CD4-positive, alpha-beta T cell treated with Interleukin-6 at 100 ng/mL for 8 hours (primary cell): Measurements from ENCODE around the gene ITPR1.
"Not testable (repeated sequence)": the region's sequence is repeated elsewhere in the genome, so short reads cannot be mapped to it uniquely, and the experiment has no call there.

Experiments
- DNase-seq: peaks from one replicate; pipeline ENCODE4 v3.0.0-alpha.2; 2020; ENCODE audit warnings: mixed read lengths, low spot score

ITPR1 gene

DNA sequence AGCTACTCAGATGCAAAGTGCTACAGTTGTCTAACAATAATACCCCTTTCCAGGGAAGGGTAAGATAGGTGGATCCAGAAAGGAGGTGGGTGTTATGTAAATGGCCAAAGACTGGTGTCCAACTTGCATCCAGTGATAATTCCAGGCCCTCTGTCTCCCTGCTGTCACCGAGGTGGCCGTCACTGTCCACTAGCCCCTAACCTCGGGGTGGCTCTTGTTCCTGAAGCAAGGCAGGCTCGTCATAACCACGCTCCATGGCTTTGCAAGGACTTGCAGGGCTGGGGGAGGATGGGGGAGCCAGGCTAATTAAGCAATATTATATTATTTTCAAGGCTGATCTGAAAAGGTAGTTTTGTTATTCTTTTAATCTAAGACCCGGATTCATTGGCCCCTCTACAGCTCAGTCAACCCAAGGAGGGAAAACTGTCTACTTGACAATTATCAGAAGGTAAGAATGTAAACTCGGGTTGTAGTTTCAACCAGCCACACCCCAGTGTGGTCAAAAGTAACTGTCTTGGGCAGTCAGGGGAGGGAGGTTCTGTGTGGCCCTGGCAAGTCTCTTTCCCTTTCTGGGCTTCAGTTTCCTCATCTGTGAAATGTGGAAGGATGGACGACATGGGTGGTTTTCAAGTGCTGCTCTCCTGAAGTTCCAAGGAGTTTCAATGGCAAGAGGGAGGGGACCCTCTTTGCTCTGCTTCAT lies 266.0 kb downstream of the ITPR1 start:
- no peak for DNase-seq

DNA sequence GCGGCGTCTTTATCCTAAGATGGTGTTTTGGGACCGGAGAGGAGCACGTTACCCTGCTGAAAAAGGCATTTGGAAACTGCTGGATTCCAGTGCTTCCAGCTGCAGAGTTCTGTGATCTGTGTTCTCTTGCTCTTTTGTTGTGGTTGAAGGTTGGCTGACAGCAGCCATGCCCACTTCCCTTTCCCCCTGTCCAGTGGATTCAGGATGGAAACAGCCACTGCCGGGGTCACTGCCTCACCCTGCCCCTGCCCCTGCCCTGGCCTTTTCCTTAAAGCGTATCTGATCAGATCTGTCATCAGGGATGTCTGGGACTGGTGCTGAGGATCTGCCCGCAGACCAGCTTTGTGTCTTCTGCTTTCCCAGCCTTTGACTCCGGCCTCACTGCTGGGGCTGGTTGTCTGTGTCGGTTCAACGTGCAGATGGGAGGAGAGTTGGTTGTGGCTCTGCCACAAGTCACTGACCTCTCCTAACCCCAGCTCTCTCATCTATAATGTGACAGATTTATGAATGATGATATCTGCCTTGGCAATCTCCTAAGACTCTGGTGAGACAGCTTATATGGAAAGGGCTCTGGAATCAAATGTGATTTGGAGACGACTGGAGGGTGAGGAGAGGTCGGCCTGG lies 266.7 kb downstream of the ITPR1 start:
- DNase-seq: no peak

DNA sequence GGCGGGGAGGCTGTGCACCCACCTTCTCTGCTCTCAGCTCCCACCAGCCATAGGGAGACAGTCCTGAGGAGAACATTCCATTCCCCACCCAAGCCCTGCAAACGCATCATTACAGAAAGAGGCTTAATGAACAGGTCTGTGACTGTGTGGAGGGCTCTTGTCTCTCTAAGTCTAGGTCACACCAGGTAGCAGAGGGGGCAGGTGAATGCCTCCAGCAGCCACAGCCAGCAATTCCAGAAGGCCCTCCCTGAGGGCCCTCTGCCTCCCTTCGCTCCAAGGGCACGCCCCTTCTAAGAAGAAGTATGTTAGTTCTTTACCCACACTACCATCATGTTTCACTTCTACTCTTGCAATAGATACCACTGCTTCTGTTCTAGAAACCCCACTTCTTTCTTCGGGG lies 268.6 kb downstream of the ITPR1 start:
- DNase-seq: no peak

DNA sequence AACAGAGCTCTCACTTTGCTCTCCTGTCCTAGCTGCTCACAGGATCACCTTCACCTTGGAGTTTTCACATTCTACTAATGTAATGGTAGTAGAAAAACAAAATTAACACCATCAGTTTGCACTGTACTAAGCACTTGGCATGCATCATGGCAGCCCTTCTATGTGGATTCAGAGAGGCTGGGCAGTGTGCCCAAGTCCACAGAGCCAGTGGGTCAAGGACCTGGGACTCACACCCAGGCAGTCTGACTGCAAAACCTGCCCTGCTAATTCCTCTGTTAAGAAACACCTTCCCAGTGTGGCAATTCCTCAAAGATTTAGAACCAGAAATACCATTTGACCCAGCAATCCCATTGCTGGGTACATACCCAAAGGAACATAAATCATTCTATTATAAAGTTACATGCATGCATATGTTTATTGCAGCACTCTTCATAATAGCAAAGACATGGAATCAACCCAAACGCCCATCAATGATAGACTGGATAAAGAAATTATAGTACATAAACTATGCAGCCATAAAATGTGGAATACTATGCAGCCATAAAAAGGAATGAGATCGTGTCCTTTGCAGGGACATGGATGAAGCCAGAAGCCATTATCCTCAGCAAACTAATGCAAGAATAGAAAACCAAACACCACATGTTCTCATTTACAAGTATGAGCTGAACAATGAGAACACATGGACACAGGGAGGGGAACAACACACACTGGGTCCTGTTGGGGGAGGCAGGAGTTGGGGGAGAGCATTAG lies 269.5 kb downstream of the ITPR1 start:
- DNase-seq: not testable (repeated sequence)

DNA sequence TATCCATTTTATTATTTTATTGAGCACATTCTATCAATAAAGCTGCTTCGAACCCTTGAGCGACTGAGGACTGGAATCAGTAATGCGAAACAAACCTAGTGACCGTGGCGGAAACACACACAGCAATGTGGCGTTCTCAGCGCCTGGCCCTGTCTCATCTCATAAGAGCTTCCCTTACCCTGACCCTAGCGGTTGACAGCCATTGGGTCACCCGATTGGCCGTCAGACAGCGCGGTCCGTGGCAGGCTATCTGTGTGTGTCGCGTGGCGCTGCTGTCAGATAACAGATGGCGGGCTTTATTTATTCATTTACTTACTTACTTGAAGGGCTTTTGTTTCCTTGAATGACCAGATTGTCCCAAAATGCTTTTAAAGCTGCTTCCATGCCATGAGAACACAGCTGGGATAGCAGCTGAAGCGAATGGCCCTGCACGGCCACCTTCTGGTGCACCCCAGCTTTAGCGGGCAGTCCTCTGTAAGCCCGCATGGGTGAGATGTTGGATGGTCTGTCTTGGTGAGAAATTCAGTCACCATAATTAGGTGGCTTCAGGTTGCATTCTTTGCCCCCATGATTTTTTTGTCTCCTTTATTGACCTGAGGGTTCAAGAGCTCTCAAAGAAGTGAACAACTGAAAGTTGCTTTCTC lies 270.6 kb downstream of the ITPR1 start:
- DNase-seq: no peak

DNA sequence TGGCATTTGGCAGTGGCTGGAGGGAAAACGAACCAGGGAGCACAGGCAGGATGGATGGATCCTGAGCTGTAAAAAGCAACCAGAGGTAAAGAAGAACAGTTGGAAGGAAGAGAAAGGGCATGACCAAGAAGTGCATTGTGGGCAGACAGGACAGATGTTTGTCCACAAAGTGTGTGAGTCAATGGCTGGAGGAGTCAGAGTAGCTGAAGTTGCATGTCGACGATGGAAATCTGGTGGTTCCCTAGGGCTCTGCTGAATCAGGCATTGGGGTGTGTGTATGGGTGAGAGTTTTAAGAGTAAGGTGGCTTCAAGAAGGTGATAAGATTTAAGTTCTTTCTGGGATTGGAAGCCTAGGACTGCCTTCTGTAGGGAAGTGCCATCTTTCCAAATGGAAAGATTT lies 272.1 kb downstream of the ITPR1 start:
- DNase-seq: no peak

DNA sequence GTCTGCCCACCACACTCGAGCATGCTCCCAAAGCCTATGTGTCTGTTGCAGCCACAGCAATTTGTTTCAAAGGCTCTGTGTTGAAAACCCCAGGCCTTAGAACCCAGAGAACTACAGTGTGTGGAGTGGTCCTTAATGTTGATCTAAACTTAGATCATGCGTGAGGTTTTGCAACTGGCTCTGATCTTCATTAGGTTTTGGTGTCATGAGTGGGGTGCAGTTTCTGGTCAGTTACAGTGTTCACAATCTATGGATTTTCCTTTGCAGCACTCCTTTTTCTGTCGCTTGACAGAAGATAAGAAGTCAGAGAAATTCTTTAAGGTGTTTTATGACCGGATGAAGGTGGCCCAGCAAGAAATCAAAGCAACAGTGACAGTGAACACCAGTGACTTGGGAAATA lies 273.1 kb downstream of the ITPR1 start:
- no peak for DNase-seq

DNA sequence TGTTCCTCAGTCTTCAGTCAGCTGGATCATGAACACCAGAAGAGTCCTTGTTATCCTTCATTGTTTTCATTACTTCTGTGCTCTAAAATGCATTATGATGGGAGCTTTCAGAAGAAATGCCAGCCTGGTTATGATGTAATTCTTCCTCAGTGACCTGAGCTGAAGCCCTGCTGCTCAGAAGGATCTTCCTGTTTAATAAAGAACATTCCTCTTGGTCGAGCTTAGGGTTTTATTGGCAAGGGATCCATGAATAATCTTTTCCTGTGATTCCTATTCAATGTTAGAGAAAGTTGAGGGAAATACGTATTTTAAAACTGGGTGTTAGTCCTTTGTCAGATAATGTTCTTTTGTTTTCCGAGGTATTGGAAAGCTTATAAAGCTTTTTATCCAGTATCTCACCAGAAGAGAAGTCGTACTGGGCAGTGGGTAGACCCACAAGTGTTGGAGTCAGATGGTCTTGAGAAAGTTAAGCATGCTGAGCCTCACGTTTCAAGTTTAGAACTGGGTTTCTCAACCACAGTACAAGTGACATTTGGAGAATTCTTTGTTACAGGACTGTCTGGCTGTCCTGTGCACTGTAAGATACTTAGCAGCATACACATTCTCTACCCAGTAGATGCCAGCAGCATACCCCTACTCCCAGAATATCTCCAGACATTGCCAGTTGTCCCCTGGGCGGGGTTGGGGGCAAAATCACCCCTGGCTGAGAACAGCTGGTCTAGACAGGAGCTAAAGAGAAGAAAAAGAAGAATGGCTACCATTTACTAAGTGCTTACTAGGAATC lies 273.8 kb downstream of the ITPR1 start:
- no peak for DNase-seq

DNA sequence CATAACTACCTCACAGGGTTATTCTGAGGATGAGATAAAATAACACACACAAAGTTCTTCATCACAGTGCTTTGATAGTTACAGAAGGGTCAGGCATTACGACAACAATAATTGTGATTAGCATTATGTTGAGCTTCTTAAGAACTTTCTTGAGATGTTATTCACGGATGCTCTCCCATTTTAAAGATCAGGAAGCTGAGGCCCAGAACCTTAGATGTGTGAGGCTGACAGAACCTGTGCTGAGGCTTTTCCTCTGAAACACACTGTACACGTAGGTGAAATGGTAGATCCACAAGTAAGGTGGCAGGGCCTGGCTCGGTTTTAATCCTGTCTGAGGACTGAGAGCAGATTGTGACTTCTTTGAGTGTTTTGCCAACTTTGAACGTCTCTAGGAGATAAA lies 274.9 kb downstream of the ITPR1 start:
- no peak for DNase-seq

DNA sequence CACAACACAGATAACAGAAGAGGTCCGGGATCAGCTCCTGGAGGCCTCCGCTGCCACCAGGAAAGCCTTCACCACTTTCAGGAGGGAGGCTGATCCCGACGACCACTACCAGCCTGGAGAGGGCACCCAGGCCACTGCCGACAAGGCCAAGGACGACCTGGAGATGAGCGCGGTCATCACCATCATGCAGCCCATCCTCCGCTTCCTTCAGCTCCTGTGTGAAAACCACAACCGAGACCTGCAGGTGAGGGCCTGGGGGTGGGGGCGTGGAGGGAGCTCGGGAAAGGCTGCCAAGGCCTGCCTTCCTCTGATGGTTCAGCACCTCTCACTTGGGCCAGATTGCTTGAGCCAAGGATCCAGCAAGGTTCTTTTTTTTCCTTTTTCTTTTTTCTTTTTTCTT lies 275.4 kb downstream of the ITPR1 start:
- DNase-seq: no peak

DNA sequence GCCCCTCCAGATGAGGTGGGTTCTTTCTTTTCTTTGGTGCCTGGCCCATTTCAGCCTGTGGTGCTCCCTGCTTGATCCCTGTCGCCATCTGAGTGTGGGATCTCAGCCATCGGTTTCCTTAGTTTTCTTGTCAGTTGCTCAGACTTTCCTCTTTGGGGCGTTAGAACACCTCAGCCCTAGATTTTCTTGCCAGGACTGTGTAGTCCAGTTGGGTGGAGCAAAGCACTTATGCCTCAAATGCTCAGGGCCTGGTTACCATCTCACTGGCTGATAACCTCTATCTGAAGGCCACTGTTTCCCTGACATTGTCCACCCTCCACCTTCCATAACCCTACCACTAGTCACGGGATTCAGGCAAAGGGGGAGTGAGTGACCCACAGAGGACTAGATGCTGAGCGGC lies 277.4 kb downstream of the ITPR1 start:
- DNase-seq: no peak

DNA sequence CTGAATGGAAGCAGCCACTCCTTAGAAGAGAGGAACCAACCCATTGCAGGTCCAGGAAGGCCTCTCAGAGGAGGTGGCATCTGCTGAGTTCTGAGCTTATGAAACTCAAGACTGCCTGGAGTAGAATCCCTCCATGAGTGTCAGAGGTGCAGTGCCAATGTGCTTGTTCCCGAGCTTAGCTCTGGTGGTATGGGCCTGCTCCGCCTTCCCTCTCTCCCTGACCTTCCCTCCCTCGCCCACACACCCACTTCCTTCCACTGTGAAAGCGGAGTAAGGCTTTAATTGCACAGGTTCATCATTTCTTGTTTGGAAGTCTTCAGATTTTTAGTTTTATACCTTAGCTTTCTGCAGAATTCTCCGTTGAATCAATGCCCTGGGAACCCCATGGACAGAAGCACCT lies 278.1 kb downstream of the ITPR1 start:
- no peak for DNase-seq

DNA sequence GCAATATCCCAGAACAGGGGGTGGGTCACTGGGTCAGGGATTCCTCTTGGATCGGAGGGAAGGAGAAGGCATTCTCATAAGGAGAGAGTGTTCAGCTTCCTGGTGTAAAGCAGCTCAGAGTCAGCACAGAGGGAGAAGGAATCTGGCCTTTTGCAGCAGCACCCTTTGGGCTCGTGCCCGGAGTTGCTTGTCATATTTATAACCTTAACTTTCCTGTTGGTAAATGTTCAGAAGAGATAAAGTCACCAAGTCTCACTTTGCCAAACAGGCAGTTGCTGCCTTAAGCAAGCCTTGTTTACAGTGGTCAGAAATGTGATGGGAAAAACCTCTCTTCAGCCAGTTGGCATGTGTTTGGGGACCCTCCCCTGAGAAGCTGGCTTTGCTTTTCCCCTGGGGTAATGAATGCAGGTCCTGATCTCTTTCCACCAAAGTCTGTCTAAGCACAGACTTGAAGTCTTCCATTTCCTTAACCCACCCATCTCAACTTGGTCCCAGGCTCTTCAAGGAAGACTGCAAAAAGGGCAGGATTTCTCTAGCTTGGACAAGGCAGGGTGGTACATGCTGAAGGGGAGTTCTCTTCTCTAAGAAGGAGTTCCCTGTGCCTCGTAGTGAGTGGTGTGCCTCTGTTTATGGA lies 279.1 kb downstream of the ITPR1 start:
- DNase-seq: no peak

DNA sequence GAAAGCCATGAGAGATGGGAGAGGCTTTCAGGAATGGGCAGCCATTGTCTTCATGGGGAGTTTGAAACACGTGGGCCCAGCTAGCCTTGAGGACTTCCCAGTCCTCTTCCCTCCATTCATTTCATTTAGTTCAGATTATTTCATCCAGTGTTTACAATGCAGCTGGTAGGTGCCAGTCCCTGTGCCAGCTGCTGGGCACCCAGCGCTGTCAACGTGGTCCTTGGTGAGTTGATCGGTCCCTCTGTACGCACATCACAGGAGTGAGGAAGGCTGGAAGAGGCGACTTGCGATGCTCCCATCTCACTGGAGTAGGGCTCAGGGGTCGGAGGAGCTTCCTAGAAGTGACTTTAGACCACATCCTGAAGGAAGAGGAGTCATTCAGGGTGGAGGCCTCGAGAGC lies 279.7 kb downstream of the ITPR1 start:
- no peak for DNase-seq

DNA sequence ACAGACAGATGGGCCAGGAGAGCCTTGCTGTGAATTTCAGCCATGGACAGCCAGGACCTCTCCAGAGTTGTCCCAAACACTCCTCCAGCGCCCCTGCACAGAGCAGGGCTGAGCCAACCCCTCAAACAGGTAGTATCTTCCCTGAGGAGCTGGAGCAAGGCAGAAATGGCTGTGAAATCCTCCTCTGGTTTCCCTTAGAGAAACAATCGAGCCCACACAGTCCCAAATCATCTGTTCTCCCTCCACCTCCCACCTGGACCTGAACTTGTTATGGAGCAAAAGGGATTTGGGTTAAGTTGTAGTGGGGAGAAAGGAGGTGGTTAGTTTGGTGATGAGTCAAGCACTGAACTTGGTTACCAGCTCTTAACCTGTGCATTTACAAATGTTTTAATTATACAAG lies 280.4 kb downstream of the ITPR1 start:
- no peak for DNase-seq

DNA sequence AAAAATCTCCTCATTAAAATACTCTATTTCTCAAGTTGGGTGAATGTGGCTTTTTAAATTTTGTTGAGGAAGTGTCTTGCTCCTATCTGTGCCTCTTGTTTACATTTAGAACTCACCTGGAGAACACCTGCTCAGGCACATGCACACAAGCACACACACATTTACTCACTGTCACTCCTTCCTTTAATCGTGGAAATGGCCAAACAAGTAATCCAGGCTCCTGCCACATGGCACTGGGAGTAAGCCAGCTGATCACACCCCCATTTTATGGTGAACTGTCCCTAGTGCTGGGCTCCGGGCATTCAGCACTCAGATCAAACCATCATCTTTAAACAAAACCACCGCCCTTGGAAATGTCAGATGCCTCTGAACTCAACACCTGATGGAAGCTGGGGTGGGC lies 281.4 kb downstream of the ITPR1 start:
- DNase-seq: no peak

DNA sequence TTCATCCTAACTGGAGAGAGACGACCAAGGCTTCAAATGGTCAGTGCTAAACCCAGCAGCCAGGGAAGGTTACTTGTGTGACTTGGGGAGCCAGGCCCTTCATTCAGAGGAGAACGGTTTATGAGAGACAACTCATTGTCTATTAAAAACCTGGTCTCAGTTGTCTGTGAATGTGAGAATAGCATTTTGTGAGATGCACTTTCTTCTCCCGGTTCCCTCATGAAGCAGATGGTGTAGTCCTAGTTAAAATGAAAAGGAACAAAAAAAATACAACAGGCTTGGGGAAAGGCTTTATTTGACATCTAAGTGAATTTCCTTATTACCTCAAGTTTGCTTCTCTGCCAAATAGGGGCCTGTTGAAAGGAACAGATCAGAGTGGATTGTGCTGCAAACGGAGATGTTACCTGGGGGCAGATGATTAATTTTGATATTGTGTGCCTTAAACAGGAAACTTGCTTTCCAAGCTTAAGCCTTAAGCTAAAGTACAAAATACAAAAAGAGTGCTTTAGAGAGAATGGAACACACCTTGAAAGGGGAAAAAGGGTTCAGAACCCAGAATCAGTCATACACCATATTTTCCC lies 283.3 kb downstream of the ITPR1 start:
- no peak for DNase-seq

DNA sequence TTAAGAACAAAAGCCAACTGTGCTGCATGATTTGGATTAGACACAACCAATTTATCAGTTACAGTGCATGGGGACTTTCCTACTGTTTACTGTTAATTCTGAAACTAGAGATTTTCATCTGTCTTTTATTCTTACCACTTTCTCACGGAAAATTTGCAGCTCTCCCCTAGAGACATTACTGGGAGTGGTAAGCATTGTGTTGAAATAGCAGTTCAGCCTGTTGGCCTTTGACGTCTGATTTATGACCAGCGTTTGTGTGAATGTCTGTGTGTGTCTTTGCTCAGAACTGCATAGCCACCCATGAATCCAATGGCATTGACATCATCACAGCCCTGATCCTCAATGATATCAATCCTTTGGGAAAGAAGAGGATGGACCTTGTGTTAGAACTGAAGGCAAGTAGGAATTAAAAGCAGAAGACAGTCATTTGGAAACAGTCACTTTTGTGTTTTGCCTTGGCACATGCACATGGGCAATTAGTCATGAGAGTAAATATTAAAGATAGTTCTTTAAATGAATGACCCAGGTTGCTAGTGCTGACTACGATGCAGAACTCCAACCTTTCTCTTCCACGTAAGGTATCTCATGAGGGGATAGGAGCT lies 283.9 kb downstream of the ITPR1 start:
- DNase-seq: no peak

DNA sequence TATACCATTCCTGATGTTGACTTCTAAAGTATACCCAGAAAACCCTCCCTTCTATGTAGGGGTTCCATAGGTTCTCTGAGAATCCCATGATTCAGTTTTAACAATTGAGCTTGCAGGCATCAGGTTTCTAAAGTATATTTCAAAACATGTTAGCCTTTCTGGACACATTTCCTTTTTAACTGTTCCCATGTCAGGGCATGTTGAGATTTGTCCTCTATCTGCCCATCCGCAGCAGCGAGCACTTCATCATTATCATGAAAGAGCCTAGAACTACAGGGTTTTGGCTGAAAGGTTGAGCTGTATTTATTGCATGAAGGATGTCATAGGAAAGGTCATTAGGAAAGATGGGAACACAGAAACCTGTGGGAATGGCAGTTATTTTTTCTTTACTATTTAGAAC lies 285.0 kb downstream of the ITPR1 start:
- DNase-seq: no peak

DNA sequence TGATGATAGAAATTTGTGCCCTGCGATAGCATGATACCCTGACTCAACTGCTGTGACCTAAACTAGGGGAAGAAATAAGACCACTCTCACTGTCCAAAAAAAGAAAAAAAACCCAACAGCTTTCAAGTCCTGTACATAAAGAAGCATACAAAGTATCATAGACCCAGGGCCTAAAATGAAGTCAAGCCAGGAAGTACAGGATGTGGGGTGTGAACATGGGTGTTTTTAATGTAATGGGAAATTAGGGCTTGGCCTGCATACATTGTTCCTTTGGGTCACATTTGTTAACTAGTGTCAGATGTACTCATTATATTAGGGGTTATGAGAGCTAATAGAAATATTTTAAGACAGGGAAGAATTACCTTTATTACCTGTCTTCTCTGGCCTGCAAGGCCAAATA lies 285.6 kb downstream of the ITPR1 start:
- no peak for DNase-seq

DNA sequence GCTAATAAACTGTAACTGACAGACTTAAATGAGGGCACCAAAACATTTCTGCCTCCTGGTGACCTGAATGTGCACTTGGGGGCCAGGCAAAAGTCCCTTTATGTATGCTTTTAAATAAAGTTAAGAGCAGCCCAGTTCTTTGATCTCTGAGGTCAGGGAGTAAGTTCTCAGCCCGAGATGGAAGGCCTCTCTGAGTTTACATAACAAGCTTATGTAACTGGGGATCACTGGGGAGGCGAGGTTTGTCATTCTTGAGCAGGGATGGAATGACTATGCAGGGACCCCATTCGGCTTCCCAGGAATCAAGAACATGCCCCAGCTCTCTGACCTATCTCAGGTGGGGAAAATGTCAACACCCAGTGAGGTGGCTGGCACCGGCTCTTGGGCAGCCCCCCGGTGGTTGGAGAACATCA lies 287.4 kb downstream of the ITPR1 start:
- no peak for DNase-seq
